Neural cell (in vitro differentiated cells): ENCODE data around the gene UBAC2. TPM values are rescaled to one million over a fixed set of nuclear protein-coding genes. Genes with fewer than 3 reads are reported as not detected.

Source experiments
- H2AFZ ChIP-seq: fragments of 200-600, 300-800 bp; sonication (generic), shearing (Covaris generic); 2 replicates; pipeline ENCODE4 v1.6.0; 2014; ENCODE audit warnings: low read depth, mild to moderate bottlenecking, antibody characterized with exemption, low read length, moderate library complexity
- H3F3A ChIP-seq: fragments of 200-600 bp; shearing (Covaris generic); 2 replicates; pipeline ENCODE4 v1.6.1; 2016; ENCODE audit warnings: mild to moderate bottlenecking, moderate library complexity, mixed read lengths, antibody characterized with exemption, low read length; ENCODE audit not compliant: insufficient read depth, poor library complexity, severe bottlenecking
- H3K27ac ChIP-seq: fragments of 200-600, 300-800 bp; sonication (generic), shearing (Covaris generic); 2 replicates; pipeline ENCODE4 v1.5.1; 2014; ENCODE audit warnings: mild to moderate bottlenecking, low read length, moderate library complexity
- H3K27me3 ChIP-seq: fragments of 300-800, 200-600 bp; sonication (generic), shearing (Covaris generic); 2 replicates; pipeline ENCODE4 v1.6.0; 2014; ENCODE audit warnings: mild to moderate bottlenecking, low read depth, low read length, moderate library complexity; ENCODE audit not compliant: insufficient read depth
- H3K36me3 ChIP-seq: fragments of 300-800, 200-600 bp; sonication (generic), shearing (Covaris generic); 2 replicates; pipeline ENCODE4 v1.5.1; 2014; ENCODE audit warnings: mild to moderate bottlenecking, antibody characterized with exemption, low read length, moderate library complexity; ENCODE audit not compliant: insufficient read depth
- H3K4me2 ChIP-seq: fragments of 300-800, 200-600 bp; sonication (generic), shearing (Covaris generic); 2 replicates; pipeline ENCODE4 v1.6.0; 2014; ENCODE audit warnings: mild to moderate bottlenecking, low read length
- H3K4me3 ChIP-seq: fragments of 300-800, 200-600 bp; sonication (generic), shearing (Covaris generic); 2 replicates; pipeline ENCODE4 v1.5.1; 2014; ENCODE audit warnings: mild to moderate bottlenecking, low read length, moderate library complexity
- H3K79me2 ChIP-seq: fragments of 200-600 bp; shearing (Covaris generic); replicated peaks from 2 replicates; pipeline ENCODE4 v1.6.0; 2014; ENCODE audit warnings: mild to moderate bottlenecking, low read length, moderate library complexity; ENCODE audit not compliant: insufficient read depth
- H3K9ac ChIP-seq: fragments of 300-800, 200-600 bp; sonication (generic), shearing (Covaris generic); 2 replicates; pipeline ENCODE4 v1.6.1; 2016; ENCODE audit warnings: mild to moderate bottlenecking, low read length, mixed read lengths
- H3K9me2 ChIP-seq: fragments of 200-600 bp; shearing (Covaris generic); 2 replicates; pipeline ENCODE4 v1.6.1; 2016; ENCODE audit warnings: mild to moderate bottlenecking, low read length, mixed read lengths; ENCODE audit not compliant: insufficient read depth
- H3K9me3 ChIP-seq: fragments of 200-600, 300-800 bp; sonication (generic), shearing (Covaris generic); 2 replicates; pipeline ENCODE4 v1.6.1; 2016; ENCODE audit warnings: mild to moderate bottlenecking, mixed run types, low read length, moderate library complexity, mixed read lengths
- H4K20me1 ChIP-seq: fragments of 200-600 bp; shearing (Covaris generic); 2 replicates; pipeline ENCODE4 v1.6.1; 2016; ENCODE audit warnings: mild to moderate bottlenecking, mixed run types; ENCODE audit not compliant: insufficient read depth
- CTCF ChIP-seq: fragments of 450-650 bp; IDR thresholded peaks from 2 replicates; pipeline ENCODE4 v1.5.1; 2014; ENCODE audit warnings: antibody characterized with exemption, mild to moderate bottlenecking, moderate library complexity; ENCODE audit not compliant: poor library complexity, severe bottlenecking
- EP300 ChIP-seq: fragments of 450-650 bp; conservative IDR thresholded peaks from 2 replicates; pipeline ENCODE4 v1.6.1; 2014; ENCODE audit warnings: antibody characterized with exemption, mild to moderate bottlenecking, moderate library complexity; ENCODE audit not compliant: poor library complexity, severe bottlenecking
- EZH2 ChIP-seq: fragments of 200-600, 300-800 bp; shearing (Covaris generic), sonication (generic); IDR thresholded peaks from 2 replicates; pipeline ENCODE4 v1.6.1; 2014; ENCODE audit warnings: antibody characterized with exemption, low read length, borderline replicate concordance, mild to moderate bottlenecking; ENCODE audit not compliant: insufficient read depth, poor library complexity, severe bottlenecking
- MXI1 ChIP-seq: fragments of 450-650 bp; conservative IDR thresholded peaks from 2 replicates; pipeline ENCODE4 v1.6.1; 2014; ENCODE audit warnings: antibody characterized with exemption, mild to moderate bottlenecking; ENCODE audit not compliant: poor library complexity, severe bottlenecking
- POLR2AphosphoS5 ChIP-seq: IDR thresholded peaks from 2 replicates; pipeline ENCODE4 v1.6.1; 2012
- RAD21 ChIP-seq: fragments of 450-650 bp; conservative IDR thresholded peaks from 2 replicates; pipeline ENCODE4 v1.6.1; 2014; ENCODE audit warnings: antibody characterized with exemption, mild to moderate bottlenecking, moderate library complexity
- SMC3 ChIP-seq: fragments of 450-650 bp; conservative IDR thresholded peaks from 2 replicates; pipeline ENCODE4 v1.6.1; 2014; ENCODE audit warnings: antibody characterized with exemption, mild to moderate bottlenecking, moderate library complexity; ENCODE audit not compliant: poor library complexity
- TAF1 ChIP-seq: IDR thresholded peaks from 2 replicates; pipeline ENCODE4 v1.6.1; 2012; ENCODE audit warnings: low read depth
- polyA plus RNA-seq: library from polyadenylated mRNA; depleted of rRNA; stranded (reverse); fragments of >200 nt; gene quantifications from 2 replicates; pipeline ENCODE4 v1.2.3, GENCODE V29; 2014
- TF ChIP-seq, protein P1 (sequence below): IDR thresholded peaks from 2 replicates; pipeline ENCODE4 v1.6.1; 2012; ENCODE audit warnings: borderline replicate concordance

UBAC2 gene
- polyA plus RNA-seq, 1 donor from 2014 or later, result 56.9 TPM

- Histone ChIP-seq H4K20me1 (no peaks in the 10 kb centered on the region), H3K9me2 (no peaks in the 10 kb centered on the region), H3K36me3 (no peaks in the 10 kb centered on the region), H3K9me3 (no peaks in the 10 kb centered on the region), H3K4me2 (no peak overlapping the region), H3K79me2 (no peaks in the 10 kb centered on the region), H3K4me3 (no peak overlapping the region), H3K27me3 (no peaks in the 10 kb centered on the region), H2AFZ (no peak overlapping the region), H3F3A (no peaks in the 10 kb centered on the region), H3K27ac (no peak overlapping the region), H3K9ac (no peak overlapping the region)
- TF ChIP-seq POLR2AphosphoS5 (no peak), EP300 (no peak), TAF1 (no peak), SMC3 (no peak), EZH2 (no peak), MXI1 (no peak), CTCF (no peak), RAD21 (no peak)
- TF ChIP-seq, protein P1, sequence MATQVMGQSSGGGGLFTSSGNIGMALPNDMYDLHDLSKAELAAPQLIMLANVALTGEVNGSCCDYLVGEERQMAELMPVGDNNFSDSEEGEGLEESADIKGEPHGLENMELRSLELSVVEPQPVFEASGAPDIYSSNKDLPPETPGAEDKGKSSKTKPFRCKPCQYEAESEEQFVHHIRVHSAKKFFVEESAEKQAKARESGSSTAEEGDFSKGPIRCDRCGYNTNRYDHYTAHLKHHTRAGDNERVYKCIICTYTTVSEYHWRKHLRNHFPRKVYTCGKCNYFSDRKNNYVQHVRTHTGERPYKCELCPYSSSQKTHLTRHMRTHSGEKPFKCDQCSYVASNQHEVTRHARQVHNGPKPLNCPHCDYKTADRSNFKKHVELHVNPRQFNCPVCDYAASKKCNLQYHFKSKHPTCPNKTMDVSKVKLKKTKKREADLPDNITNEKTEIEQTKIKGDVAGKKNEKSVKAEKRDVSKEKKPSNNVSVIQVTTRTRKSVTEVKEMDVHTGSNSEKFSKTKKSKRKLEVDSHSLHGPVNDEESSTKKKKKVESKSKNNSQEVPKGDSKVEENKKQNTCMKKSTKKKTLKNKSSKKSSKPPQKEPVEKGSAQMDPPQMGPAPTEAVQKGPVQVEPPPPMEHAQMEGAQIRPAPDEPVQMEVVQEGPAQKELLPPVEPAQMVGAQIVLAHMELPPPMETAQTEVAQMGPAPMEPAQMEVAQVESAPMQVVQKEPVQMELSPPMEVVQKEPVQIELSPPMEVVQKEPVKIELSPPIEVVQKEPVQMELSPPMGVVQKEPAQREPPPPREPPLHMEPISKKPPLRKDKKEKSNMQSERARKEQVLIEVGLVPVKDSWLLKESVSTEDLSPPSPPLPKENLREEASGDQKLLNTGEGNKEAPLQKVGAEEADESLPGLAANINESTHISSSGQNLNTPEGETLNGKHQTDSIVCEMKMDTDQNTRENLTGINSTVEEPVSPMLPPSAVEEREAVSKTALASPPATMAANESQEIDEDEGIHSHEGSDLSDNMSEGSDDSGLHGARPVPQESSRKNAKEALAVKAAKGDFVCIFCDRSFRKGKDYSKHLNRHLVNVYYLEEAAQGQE, result no peak
These were observed 55.6 kb downstream of the UBAC2 start for GRCh38 chr13:99256283-99256682.

DNA sequence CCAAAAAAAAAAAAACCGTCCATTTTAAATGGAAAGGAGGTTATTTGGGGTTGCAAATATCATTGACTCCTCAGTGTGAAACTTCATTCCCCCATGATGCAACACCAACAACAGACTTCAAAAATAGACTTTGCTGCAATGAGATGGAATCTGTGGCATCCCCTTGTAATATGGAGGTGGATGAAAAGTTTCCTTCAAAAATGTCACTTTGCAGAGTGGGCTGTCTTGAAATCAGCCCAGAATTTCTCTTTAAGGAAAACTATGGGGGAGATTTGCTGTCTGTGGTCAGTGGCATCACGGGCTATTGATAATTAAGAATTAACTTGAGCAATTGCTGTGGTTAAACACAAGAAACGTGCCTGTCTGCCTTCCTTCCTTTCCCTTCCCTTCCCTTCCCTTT lies 56.1 kb downstream of the UBAC2 start:
- no peak for TF ChIP-seq EP300
- TF ChIP-seq, protein P1, result no peak
- TF ChIP-seq CTCF, result no peak
- TF ChIP-seq MXI1, result no peak
- TF ChIP-seq EZH2, result no peak
- TF ChIP-seq TAF1, result no peak
- no peak for TF ChIP-seq RAD21
- H3F3A ChIP-seq, result no peaks in the 10 kb centered on the region
- no peak overlapping the region for H3K4me3 ChIP-seq
- no peaks in the 10 kb centered on the region for H3K9me2 ChIP-seq
- H3K27ac ChIP-seq, result no peak overlapping the region
- H4K20me1 ChIP-seq, result no peaks in the 10 kb centered on the region
- H3K79me2 ChIP-seq, result no peaks in the 10 kb centered on the region
- no peaks in the 10 kb centered on the region for H3K27me3 ChIP-seq
- no peak overlapping the region for H2AFZ ChIP-seq
- H3K9me3 ChIP-seq, result no peaks in the 10 kb centered on the region
- H3K4me2 ChIP-seq, result no peak overlapping the region
- H3K9ac ChIP-seq, result no peak overlapping the region
- no peaks in the 10 kb centered on the region for H3K36me3 ChIP-seq
